ENCODE measurements around the gene MED7. TPM values are rescaled to one million over a fixed set of nuclear protein-coding genes. Genes with fewer than 3 reads are reported as not detected.

The MED7 gene
- total and polyA plus RNA-seq, 9 of the 15 experiments (the other 6 are each of a cell fraction or from before 2014, with no cell fraction given): 4.5 to 38.7 (median 12.2) TPM

GRCh38 chr5:157161996-157162395 lies 19.3 kb upstream of the MED7 start:
- Histone ChIP-seq H3K9me3 (replicated peaks; ENCODE audit: control insufficient read depth, insufficient read depth, low read depth, low read length) (no peaks in the 10 kb centered on the region), H3K27ac (ENCODE audit: extremely low read depth, low read depth, low read length) (no peak overlapping the region), H3K9me1 (ENCODE audit: control insufficient read depth, insufficient read depth, low read length) (no peaks in the 10 kb centered on the region), H3K27me3 (ENCODE audit: control insufficient read depth in 2 of 2, insufficient read depth in 2 of 2, low read length in 2 of 2) (peaks cover 11 to 35% of the 10 kb centered on the region in 2 experiments; a peak in 4 of 5 replicates), H3K4me3 (no peak overlapping the region), H4K20me1 (replicated peaks; ENCODE audit: control insufficient read depth, insufficient read depth, low read length) (no peaks in the 10 kb centered on the region), H3K9ac (ENCODE audit: insufficient read depth in 1 of 2, low read depth in 2 of 2, low read length in 2 of 2) (no peak overlapping the region), H2AFZ (ENCODE audit: low read depth, low read length) (no peak overlapping the region), H3K4me1 (replicated peaks in 1 of 2; ENCODE audit: control insufficient read depth in 2 of 2, insufficient read depth in 2 of 2, low read length in 2 of 2) (no peaks in the 10 kb centered on the region), H3K36me3 (ENCODE audit: control insufficient read depth, insufficient read depth, low read length) (no peaks in the 10 kb centered on the region), H3K4me2 (ENCODE audit: insufficient read depth, low read length) (no peak overlapping the region), H3K79me2 (ENCODE audit: control insufficient read depth, insufficient read depth, low read length) (no peaks in the 10 kb centered on the region)
- 0% methylated on average over 6 of the region's 6 CpGs for WGBS (ENCODE audit: insufficient coverage, low coverage, missing lambda C conversion rate)
- in situ Hi-C loops (cut with MboI): no loop called here
- BruUV-seq (replicated peaks): no TSS peak
- ChIA-PET CTCF (ENCODE audit: low intra/inter-chr PET ratio) (no interaction called here), POLR2A (no interaction called here)
- intact Hi-C loops (cut with micrococcal nuclease): no loop called here
- DNase-seq (ENCODE audit: extremely low read depth in 1 of 4, low spot score in 3 of 4): no peak
- no peak for ATAC-seq
- TF ChIP-seq CHD1 (IDR thresholded peaks at IDR 0.05; ENCODE audit: low read length) (no peak), ZKSCAN8 (CRISPR knock-in tag; IDR thresholded peaks at IDR 0.05) (no peak), HLTF (IDR thresholded peaks at IDR 0.05) (no peak), EP300 (IDR thresholded peaks at IDR 0.05; ENCODE audit: low read length) (no peak)
- no peak for FAIRE-seq

DNA sequence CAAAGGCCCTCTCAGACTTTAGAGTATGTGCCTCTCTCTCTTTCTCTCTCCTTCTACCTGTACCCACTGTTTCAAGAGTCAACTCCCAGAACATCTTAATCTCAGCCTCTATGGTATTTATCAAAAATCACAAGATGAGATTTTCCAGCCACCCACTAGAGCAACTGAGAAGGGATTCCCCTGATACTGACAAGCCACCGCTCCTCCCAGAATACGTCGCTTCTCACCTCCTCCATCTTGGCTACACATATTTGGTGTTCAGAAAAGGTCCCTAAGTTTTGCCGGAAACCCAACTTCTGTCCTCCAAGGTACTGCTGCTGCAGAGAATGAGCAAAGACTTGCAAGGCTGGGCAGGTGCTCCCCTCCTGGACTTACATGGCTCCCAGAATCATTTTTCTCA lies 17.3 kb upstream of the MED7 start:
- Histone ChIP-seq H3K9ac (ENCODE audit: insufficient read depth in 1 of 2, low read depth in 2 of 2, low read length in 2 of 2) (no peak overlapping the region), H3K27ac (ENCODE audit: extremely low read depth, low read depth, low read length) (no peak overlapping the region), H3K9me1 (ENCODE audit: control insufficient read depth, insufficient read depth, low read length) (no peaks in the 10 kb centered on the region), H3K36me3 (ENCODE audit: control insufficient read depth, insufficient read depth, low read length) (no peaks in the 10 kb centered on the region), H2AFZ (ENCODE audit: low read depth, low read length) (no peak overlapping the region), H3K27me3 (ENCODE audit: control insufficient read depth in 2 of 2, insufficient read depth in 2 of 2, low read length in 2 of 2) (peaks cover 11 to 25% of the 10 kb centered on the region in 2 experiments; a peak in 4 of 5 replicates), H3K4me1 (replicated peaks in 1 of 2; ENCODE audit: control insufficient read depth in 2 of 2, insufficient read depth in 2 of 2, low read length in 2 of 2) (no peaks in the 10 kb centered on the region), H3K79me2 (ENCODE audit: control insufficient read depth, insufficient read depth, low read length) (no peaks in the 10 kb centered on the region), H4K20me1 (replicated peaks; ENCODE audit: control insufficient read depth, insufficient read depth, low read length) (no peaks in the 10 kb centered on the region), H3K4me2 (ENCODE audit: insufficient read depth, low read length) (no peak overlapping the region), H3K4me3 (no peak overlapping the region), H3K9me3 (replicated peaks; ENCODE audit: control insufficient read depth, insufficient read depth, low read depth, low read length) (no peaks in the 10 kb centered on the region)
- 2% methylated on average over 4 of the region's 4 CpGs for WGBS (ENCODE audit: insufficient coverage, low coverage, missing lambda C conversion rate)
- DNase-seq (ENCODE audit: extremely low read depth in 1 of 4, low spot score in 3 of 4): no peak
- intact Hi-C loops (cut with micrococcal nuclease): no loop called here
- POLR2A ChIA-PET: no interaction called here
- in situ Hi-C loops (cut with MboI): no loop called here
- no TSS peak for BruUV-seq (replicated peaks)
- no peak for FAIRE-seq
- CTCF ChIA-PET (ENCODE audit: low intra/inter-chr PET ratio): interaction anchor here (0.6 kb wide), 1 partner anchor 585 kb away, joined by 5 read pairs; no protein-coding TSS in a partner anchor
- no peak for ATAC-seq
- TF ChIP-seq PATZ1 (CRISPR knock-in tag; IDR thresholded peaks at IDR 0.05; ENCODE audit: borderline replicate concordance) (no peak), MAZ (CRISPR knock-in tag; conservative IDR thresholded peaks at IDR 0.05 in 1 of 2, IDR thresholded peaks at IDR 0.05 in 1 of 2) (no peak), RBM25 (IDR thresholded peaks at IDR 0.05; ENCODE audit: low read depth, low read length, severe bottlenecking) (no peak), RERE (CRISPR knock-in tag; IDR thresholded peaks at IDR 0.05; ENCODE audit: borderline replicate concordance) (no peak), TEAD1 (CRISPR knock-in tag; IDR thresholded peaks at IDR 0.05) (no peak)
